Inflammatory macrophage treated with lipopolysaccharide for 1 hour (primary cell): ENCODE data around the gene ZBTB5.
A peak's percentile ranks its signal among the peaks of the same experiment; 100 is the strongest.
"Not testable (repeated sequence)": the region's sequence is repeated elsewhere in the genome, so short reads cannot be mapped to it uniquely, and the experiment has no call there.

Experiments used
- DNase-seq, 2 donors: peaks; one replicate each; pipeline ENCODE4 v3.0.0-alpha.2; 2020 to 2022

The ZBTB5 gene

DNA sequence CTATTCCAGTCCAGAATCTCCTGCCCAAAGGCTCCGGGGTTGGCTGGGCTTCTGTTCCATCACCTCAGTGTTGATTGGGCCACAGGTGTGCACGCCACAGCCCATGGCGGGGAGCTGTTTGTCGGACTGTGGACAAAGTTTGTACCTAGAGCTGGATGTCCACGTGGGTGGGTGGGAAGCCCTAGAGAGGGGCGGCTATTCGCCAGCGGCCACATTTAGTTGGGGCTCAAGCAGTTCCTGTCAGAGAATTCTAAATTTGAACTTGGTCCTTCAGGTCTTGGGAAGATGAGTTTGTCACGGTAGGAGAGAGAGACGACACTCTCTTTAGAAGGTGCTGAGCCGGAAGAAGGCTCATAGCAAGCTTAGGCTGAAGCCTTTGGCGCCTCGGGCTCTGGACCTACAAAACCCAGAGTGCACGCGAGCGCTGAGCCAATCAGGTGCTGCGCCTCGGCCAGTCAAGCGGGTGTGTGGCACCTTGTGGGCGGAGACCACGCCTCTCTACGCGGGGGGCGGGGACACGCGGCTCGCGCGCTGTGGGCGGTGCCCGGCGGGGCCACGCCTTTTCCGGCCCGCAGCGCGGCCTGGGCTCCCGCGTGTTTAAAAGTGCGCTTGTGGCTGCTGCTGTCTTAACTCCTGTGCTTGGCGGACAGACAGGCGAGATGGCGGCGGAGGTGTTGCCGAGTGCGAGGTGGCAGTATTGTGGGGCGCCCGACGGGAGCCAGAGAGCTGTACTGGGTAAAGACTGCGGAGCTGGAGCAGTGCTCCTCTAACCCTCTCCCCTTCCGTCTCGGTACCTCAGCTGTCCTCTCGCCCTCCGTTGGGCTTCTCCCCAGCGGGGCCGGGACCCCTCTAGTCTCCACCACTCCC is 20.4 kb upstream of the ZBTB5 start, which contains the start of gene POLR1E:
TSS of gene POLR1E (plus strand) at position 560 of the 867 bp plus-strand sequence. CDS start at position 660, 100 bp downstream.
- DNase-seq, result peak; percentile 87 to 96

DNA sequence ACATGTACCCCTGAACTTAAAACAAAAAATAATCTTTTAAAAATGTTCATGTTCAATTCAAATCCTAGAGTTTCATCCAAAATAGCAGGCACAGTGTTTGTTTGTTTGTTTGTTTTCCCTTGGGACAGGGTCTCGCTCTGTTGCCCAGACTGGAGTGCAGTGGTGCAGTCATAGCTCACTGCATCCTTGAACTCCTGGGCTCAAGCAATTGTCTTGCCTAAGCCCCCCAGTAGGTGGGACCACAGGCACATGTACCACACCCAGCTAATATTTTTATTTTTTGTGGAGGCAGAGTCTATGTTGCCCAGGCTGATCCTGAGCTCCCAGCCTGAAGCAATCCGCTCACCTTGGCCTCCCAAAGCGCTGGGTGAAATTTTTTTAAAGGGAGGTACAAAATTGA is 15.5 kb upstream of the ZBTB5 start:
- DNase-seq, result no peak

DNA sequence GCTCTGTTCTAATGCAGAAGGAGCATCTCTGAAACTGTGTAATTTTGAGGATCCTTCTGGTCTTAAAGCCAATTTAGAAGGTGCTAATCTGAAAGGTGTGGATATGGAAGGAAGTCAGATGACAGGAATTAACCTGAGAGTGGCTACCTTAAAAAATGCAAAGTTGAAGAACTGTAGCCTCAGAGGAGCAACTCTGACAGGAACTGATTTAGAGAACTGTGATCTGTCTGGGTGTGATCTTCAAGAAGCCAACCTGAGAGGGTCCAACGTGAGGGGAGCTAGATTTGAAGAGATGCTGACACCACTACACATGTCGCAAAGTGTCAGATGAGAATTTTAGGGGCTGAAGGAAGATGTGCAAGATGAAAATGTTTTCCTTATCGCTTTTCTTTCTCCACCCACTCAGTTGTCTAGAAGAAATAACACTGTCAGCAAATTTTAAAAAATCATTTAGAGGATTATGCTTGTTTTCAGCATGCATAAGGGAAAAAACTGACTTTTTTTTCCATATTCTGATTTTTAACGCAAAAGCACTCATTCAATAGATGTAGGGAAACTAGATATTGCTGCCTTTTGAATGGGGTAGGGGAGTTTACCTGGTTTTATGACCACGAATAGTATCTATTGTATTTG is 12.9 kb upstream of the ZBTB5 start:
- DNase-seq, result not testable (repeated sequence)

- DNase-seq, result not testable (repeated sequence)
Measured at GRCh38 chr9:37477443-37477842, 12.2 kb upstream of the ZBTB5 start.

DNA sequence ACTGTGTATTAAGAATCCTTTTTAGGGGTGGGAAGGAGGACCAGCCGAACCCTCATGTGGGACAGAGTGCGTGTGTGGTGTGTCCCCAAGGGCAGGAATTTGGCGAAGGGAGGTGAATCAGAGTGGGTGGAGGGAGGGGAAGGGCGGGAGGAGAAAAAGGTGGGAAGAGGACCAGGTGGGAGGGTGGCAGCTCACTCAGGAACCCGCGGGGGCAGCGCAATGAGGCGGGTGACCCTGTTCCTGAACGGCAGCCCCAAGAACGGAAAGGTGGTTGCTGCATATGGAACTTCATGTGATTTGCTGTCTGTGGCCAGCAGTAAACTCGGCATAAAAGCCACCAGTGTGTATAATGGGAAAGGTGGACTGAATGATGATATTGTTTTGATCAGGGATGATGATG is 11.7 kb upstream of the ZBTB5 start:
- DNase-seq, result no peak

- DNase-seq, result no peak
Measured at GRCh38 chr9:37474438-37474837, 9.2 kb upstream of the ZBTB5 start.

GRCh38 chr9:37473982-37474381 is 8.7 kb upstream of the ZBTB5 start:
- not testable (repeated sequence) for DNase-seq

DNA sequence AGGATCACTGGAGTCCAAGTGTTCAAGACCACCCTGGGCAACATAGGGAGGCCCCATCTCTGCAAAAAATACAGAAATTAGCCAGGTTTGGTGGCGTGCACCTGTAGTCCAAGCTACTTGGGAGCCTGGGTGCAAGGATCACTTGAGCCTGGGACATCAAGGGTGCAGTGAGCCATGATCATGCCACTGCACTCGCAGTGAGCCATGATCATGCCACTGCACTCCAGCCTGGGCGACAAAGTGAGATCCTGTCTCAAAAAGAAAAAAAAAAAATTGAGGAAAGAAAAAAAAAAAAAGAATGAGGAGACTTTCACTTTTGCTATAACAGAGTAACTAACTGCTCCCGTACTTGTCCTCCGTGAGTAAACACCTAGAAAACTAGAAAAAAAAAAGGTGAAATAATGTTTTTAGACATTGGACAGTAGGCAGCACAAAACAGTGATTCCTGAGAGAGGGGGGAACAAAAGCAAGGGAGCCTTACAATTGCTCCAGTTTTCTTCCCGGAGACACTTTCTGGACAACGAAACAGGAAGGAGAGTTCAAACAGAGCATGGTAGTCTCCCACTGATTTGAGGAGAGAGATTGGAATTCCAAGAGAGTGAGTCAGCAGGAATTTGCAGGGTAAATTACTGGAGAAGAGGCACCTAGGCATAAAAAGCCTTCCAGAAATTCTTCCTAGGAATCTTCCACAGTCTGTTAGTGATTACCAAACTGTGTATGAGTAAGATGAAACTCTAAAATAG is 6.9 kb upstream of the ZBTB5 start:
- peak in 1 of 2 donors; percentile 10 for DNase-seq

DNA sequence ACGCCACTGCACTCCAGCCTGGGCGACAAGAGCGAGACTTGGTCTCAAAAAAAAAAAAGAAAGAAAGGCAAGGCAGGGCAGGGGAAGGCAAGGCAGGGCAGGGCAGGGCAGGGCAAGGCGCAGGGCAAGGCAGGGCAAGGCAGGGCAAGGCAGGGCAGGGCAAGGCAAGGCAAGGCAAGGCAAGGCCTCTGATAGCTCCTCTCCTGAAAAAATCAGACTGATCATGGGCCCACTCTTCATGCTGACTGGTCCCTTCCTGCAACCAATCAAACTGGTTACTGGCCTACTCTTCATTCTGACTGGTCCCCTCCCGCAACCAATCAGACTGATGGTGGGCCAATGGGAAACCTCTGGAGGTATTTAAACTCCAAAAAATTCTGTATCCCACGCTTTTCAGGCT is 3.4 kb upstream of the ZBTB5 start:
- no peak for DNase-seq

DNA sequence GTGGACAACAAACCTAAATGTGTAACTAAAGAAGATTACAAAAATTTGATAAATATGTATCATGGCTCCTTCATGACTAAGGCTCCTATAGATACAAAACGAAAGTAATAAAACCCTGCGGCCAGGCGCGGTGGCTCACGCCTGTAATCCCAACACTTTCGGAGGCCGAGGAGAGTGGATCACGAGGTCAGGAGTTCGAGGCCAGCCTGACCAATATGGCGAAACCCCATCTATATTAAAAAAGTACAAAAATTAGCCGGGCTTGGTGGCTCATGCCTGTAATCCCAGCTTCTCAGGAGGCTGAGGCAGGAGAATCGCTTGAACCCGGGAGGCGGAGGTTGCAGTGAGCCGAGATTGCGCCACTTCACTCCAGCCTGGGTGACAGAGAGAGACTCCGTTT is 2.3 kb upstream of the ZBTB5 start:
- not testable (repeated sequence) for DNase-seq

- peak; percentile 15 to 20 for DNase-seq
Measured at GRCh38 chr9:37466037-37466709, 923 bp upstream of the ZBTB5 start.

DNA sequence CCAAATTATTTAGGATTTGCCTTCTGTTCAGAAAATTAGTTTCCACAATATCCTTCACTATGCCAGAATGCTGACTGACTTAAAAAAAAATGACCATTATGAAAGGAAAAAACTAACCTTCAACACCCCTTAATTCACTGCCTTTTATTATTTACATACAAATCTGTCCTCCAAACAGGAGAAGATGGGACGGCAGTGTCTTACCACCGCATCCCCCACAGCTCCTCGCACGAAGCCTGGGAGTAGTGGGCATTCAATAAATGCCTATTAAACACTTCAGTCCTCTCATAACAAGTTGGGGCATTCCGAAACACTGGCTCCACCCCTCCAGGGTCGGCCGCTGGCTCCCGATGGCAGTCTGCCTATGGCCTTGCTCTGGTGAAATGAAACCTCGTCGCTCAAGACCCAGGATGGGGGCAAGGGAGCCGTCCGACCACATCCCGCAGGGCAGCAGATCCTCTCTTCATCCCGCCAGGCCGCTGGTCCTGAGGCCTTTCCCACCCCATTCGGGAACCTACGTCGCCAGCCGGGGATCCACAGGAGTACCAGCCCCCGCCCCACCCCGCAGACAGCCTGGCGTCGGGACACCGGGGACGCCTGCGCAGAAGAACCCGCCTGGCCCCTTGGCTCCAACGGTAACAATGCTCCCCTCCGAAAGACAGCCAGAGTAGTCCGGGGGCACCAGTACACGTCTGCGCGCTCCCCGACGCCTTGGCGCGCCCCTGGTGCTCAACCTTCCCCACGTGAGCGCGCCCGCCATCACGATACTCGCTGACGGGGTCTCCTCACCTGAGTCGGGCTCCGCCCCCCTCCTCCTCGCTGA is 613 bp downstream of the ZBTB5 start:
- peak; percentile 63 to 69 for DNase-seq

DNA sequence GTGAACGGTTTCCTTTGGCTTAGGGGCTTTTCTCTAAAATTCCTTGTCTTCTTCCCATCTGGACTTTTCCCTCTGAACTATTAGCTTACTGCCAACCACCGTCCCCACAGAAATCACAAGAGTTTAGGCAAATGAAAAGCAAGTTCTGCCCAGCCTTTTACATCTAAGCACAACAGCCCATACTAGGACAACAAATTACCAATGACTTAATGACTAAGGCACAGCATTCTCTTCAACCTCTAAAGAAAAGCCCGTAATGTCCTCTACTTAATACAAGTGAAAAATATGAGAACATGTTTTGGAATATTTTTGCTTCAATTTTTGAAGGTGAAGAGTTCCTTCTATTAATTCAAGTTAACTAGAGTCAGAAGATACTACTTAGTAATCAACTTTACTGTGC is 1.2 kb downstream of the ZBTB5 start:
- DNase-seq, result no peak

DNA sequence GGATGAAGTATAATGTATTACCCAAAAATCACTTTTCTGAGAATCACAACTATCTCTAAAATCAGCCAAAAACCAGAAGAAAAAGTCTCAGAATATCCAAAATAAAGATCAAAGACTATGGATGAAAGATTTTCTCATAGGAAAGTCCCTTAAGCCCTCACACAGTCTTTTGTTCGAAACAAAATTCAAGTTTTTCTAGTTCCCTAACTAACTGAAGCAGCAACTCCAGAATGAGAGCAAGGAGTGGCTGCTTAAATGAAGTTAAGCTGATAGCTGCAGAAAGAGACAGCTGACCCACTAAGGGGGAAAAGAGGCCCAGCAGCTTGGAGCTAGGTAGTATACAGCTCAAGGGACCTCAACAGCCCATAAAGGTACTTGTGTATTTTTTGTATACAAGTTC is 8.4 kb downstream of the ZBTB5 start:
- no peak for DNase-seq

GRCh38 chr9:37455884-37456647 is 9.2 kb downstream of the ZBTB5 start:
- no peak for DNase-seq

GRCh38 chr9:37454238-37454637 is 11.0 kb downstream of the ZBTB5 start:
- DNase-seq, result no peak

GRCh38 chr9:37453827-37454226 is 11.4 kb downstream of the ZBTB5 start:
- DNase-seq, result no peak

DNA sequence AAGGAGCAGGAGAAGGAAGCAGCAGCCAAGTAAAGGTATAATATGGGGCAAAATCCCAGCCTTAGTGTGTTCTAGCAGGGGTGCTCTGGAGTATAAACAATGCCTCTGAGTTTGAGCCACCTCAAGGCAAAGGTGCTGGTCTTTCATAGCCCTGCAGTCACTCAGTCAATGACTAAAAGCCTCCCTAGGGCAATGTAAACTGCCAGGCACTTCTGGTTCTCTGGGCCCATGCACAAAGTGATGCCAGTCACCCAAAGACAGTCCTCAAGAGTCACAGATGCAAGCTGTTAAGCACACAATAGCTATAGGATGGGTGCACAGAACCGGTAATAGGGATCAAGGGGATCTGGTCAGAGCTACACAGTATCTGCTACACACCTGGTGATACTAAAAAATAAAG is 12.6 kb downstream of the ZBTB5 start:
- DNase-seq, result no peak

- no peak for DNase-seq
Measured at GRCh38 chr9:37451628-37452027, 13.6 kb downstream of the ZBTB5 start.

- DNase-seq, result no peak
Measured at GRCh38 chr9:37449862-37450632, 15.2 kb downstream of the ZBTB5 start.
